ENCODE data around the gene CCNK.

Gene CCNK

DNA sequence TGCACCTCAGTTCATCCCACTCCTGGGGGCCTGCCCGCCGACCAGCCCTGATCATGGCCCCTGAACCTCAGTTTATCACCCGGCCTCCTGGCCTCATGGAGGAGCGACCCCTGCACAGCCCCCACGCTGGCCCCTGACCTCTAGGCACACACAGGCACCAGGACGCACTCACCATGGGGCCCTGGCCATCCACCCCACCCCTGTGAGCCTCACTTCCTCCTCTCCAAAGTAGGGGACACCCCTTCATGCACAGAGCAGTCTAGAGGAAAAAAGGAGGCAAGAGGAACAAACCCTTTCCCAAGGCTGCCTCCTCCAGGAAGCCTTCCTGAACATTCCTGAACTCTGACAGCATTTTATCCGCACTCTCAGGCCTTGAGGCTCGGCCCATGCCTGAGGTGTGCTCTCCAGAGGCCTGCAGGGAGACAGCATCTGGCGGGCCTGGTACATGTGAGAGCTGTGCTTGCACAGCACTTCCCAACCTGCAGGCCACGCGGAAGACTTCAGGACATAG lies 39.4 kb downstream of the CCNK start:
- DNase-seq = no peak

- no peak for DNase-seq
Observed at GRCh38 chr14:99521176-99522024, 40.2 kb downstream of the CCNK start.

DNA sequence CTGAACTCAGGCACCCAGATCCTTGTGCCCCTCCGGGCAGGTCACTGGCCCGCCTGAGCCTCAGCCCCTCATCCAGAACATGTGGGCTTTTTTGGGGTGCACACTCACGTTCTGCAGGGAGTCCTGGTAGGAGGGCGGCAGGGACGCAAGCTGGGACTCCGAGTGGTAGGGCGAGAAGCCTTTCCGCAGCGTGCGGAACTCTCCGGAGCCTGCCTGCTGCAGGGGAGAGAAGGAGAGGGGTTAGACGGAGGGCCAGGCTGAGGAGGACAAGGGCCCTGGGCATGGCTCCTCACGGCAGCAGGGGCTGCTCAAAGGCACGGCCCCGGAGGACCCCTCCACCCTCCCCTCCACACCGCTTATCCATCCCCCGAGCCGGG lies 40.8 kb downstream of the CCNK start:
- no peak for DNase-seq

GRCh38 chr14:99522457-99522891 lies 41.3 kb downstream of the CCNK start:
- no peak for DNase-seq

DNA sequence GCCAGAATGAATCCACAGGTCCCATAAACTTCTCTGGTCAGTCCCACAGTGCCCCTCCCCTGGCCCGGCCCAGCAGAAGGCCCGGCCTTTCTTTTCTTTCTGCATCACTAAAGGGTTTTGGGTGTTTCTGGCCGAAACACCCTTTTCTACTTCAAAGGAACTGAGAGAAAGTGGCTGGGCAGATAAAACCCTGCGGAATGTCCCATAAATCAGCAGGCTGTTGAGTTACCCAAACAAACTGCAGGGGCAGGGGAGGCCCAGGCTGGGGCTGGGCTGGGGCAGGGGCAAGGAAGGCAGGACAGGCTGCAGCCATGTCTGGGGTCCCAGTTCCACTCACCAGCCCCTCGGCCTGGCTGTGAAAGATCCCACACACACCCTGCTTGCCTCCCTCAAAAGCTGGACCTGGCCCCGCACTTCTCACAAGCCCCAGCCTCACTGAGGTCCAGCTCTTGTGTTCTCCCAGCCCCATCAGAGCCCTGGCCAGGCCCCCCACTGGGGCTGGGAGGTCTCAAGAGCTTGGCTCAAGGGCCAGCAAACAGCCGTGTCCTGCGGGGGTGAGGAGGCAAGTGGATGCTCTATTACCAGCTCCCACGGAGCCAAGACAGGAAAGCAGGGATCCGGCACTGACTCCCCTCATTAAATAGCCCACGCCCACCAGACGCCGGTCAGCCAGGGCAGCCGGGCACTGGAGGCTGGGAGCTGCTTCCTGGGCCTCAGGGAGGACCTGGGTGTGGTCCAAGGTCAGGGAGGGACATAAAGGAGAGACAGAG lies 41.9 kb downstream of the CCNK start:
- DNase-seq = no peak

- no peak for DNase-seq
Observed at GRCh38 chr14:99523704-99524055, 42.5 kb downstream of the CCNK start.

DNA sequence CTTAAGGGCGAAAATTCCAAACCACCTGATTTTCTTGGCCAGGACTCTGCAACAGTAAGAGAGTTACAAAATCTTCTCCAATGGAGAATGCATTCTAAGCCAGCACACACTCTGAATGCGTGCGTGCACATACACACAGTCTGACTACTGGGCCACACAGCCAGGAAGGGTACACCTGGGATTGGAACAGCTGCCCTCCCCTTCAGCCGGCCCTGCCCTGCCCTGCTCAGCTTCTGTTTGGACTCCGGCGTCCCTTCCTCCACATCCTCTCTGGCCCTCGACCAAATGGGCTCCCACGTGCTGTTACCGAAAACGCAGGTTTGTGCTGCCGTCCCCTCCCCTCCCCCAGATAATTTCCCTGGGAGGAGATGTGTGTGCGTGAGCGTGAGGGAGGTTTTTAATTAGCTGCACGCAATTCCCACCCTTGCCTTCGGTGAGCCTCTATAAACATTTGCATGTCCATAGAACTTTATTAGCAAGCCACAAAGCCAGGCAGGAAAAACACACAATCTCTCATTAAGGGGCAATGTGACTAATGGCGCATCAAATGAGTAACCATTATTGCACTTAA lies 43.0 kb downstream of the CCNK start:
- DNase-seq = no peak

GRCh38 chr14:99524804-99525698 lies 43.8 kb downstream of the CCNK start:
- DNase-seq = peak in 1 of 4 experiments; percentile 6

- DNase-seq = no peak
Observed at GRCh38 chr14:99525699-99526080, 44.5 kb downstream of the CCNK start.

DNA sequence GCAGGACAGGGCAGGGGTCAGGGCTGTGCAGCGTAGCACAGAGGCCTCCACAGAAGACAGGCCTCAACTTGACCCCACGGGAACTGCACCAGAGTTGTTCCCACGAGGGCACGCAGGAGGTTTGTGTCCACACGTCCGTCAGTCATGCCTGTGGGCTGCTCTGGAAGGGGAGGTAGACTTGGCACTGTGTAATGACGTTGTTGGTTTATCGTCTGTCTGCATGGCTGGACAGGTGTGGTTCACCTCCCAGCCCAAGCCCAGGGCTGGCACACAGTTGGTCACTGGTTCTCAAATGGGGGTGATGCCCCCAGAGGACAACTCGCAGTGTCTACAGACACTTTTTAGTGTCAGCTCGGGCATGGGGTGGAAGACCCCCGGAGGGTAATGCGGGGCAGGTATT lies 45.8 kb downstream of the CCNK start:
- no peak for DNase-seq

- no peak for DNase-seq
Observed at GRCh38 chr14:99527427-99528076, 46.3 kb downstream of the CCNK start.

DNA sequence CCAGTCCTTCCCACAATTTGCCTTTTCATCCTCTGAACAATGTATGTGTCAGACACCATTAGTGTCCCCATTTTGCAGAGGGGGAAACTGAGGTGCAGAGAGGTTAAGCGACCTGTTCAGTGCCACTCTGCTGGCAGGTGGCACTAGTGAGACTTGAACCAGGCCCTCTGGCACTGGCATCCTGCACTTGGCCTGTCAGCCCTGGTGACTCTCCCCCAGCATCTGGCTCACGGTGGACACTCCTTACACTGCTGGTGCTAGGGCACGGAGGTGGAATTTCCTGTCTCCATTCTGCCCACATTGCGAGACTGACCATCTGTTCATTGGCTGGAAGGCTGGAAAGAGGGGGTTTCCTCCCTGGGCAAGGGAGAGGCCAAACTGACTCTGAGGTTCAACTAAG lies 48.7 kb downstream of the CCNK start:
- no peak for DNase-seq

DNA sequence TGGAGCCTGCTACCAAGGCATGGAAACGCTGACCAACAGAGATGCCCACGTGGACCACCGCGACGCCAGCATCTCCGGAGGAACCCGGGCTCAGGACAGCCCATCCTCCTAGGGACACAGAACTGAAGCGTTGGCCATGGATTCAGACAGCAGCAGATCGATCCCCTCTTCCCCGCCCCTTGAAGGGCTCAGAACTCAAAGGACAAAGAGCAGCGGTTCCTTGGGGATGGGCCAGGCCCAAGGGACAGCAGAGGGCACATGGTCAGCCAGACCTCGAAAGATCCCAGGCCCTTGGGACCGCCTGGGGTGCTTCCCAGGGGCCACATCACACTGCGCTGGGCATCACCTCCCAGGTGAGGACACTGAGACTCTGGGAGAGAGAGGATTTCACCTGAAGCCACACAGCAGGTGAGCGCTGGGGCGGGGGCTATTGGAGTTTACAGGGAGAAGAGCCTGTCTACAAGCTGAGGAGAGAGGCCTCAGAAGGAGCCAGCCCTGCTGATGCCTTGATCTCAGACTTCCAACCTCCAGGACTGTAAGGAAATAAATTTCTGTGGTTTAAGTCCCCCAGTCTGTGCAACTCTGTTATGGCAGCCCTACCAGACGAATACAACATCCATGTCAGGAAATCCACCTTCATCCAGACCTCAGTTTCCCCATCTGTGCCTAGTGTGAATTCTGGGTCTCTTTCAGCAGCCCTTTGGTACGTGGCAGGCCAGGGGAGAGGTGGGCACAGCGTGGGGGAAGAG lies 49.4 kb downstream of the CCNK start:
- DNase-seq = no peak

DNA sequence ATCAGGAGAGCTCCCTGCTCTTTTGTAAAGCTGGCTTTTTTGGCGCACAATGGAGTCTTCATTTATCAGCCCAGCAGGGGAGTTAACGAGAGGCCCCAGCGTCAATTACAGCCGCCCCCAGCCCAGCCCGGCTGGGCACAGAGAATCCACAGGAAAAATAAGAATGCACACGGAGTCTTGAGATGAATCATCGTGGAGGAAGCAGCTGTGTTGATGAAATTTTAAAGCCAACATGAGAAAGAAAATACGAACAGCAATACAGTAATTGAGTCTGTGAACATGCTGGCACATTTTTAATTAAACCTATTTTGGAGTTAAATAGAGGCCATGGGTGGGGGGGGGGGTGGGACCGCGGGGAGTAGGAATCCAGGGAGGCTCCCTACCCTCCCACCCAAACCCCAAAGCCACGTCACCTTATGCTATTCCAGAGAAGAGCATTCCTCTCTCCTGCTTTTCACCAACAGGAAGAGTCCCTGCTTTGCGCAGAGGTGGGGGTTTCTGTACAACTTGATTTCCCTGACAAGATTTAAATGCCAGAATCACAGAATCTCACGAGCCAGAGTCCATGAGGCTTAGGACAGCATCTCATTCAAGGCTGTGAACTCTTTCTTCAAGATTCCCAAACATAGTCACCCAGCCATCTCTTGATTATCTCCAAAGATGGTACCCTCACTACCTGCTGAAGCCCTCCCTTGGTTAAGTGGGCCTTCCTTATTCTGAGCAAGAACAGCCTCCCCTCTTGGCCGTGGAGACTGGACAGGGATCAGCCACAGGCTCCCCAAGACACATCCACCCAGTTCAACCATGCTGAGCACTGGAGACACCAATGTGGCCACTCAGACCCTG lies 50.3 kb downstream of the CCNK start:
- no peak for DNase-seq

GRCh38 chr14:99532310-99532709 lies 51.1 kb downstream of the CCNK start:
- no peak for DNase-seq

DNA sequence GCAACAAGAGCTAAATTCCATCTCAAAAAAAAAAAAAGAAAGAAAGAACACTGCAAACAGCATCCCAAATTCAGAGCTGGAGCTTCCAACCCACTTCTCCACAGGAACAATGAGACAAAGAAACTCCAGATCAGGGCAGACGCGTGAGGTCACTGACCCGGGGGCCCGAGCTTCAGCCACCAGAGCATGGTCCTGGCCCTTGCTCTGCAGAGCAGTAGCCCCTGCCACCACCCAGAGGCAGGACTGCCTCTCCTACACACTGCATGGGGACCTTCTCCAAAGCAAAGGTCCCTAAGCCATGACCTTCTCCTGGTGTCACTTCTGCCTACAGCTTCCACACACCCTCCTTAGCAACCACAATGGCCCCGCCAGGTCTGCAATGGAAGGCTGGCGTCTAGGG lies 53.1 kb downstream of the CCNK start:
- no peak for DNase-seq

DNA sequence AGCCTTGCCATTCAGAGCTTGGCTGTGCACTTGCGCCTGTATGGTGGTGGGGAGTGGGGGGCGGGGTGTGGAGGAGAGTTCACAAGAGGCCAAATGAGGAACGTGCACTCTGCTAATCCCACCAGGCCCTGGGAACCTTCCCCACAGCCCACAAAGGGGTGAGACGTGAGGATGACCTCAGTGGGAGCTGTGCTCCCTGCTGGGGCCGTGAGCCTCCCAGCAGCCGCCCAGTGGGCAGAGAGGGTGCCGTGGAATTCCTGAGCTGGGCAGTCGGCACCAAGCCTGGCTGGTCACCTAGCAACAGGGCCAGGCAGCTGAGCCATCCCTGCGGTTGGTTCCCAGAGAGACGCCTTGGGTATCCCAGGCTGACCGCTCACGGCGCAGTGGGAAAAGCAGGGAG lies 53.7 kb downstream of the CCNK start:
- DNase-seq = no peak

GRCh38 chr14:99535448-99535847 lies 54.2 kb downstream of the CCNK start:
- DNase-seq = no peak

- DNase-seq = no peak
Observed at GRCh38 chr14:99535908-99536778, 54.9 kb downstream of the CCNK start.

Data from suppressor macrophage (primary cell).